ENCODE measurements around the gene CDK14.
"Not testable (repeated sequence)": the region's sequence is repeated elsewhere in the genome, so short reads cannot be mapped to it uniquely, and the experiment has no call there.

CDK14 gene

GRCh38 chr7:90920336-90920735, 324.2 kb downstream of the CDK14 start:
- DNase-seq, result no peak

GRCh38 chr7:90923541-90923997, 327.4 kb downstream of the CDK14 start:
- DNase-seq, result no peak

GRCh38 chr7:90928700-90929424, 332.7 kb downstream of the CDK14 start:
- not testable (repeated sequence) for DNase-seq

- DNase-seq, result no peak
Measured at GRCh38 chr7:90931986-90932916, 336.1 kb downstream of the CDK14 start.

- no peak for DNase-seq
Measured at GRCh38 chr7:90933041-90933440, 336.9 kb downstream of the CDK14 start.

- DNase-seq, result no peak
Measured at GRCh38 chr7:90933984-90934383, 337.9 kb downstream of the CDK14 start.

- DNase-seq, result no peak
Measured at GRCh38 chr7:90938371-90938770, 342.2 kb downstream of the CDK14 start.

GRCh38 chr7:90939666-90940065, 343.5 kb downstream of the CDK14 start:
- no peak for DNase-seq

GRCh38 chr7:90944021-90944420, 347.9 kb downstream of the CDK14 start:
- DNase-seq, result no peak

GRCh38 chr7:90945104-90945787, 349.1 kb downstream of the CDK14 start:
- DNase-seq, result no peak

GRCh38 chr7:90946730-90947501, 350.8 kb downstream of the CDK14 start:
- DNase-seq, result no peak

- DNase-seq, result no peak
Measured at GRCh38 chr7:90948085-90948484, 352.0 kb downstream of the CDK14 start.

- no peak for DNase-seq
Measured at GRCh38 chr7:90951229-90951628, 355.1 kb downstream of the CDK14 start.

- peak; percentile 60 for DNase-seq
Measured at GRCh38 chr7:90951986-90952954, 356.1 kb downstream of the CDK14 start.

- peak; percentile 95 for DNase-seq
Measured at GRCh38 chr7:90955641-90956207, 359.6 kb downstream of the CDK14 start.

GRCh38 chr7:90957883-90958282, 361.8 kb downstream of the CDK14 start:
- DNase-seq, result no peak

GRCh38 chr7:90958647-90959046, 362.5 kb downstream of the CDK14 start:
- no peak for DNase-seq

GRCh38 chr7:90961037-90961725, 365.1 kb downstream of the CDK14 start:
- no peak for DNase-seq

GRCh38 chr7:90965211-90965610, 369.1 kb downstream of the CDK14 start:
- DNase-seq, result no peak

- DNase-seq, result no peak
Measured at GRCh38 chr7:90966346-90966745, 370.2 kb downstream of the CDK14 start.

Measured in NCI-H1417 treated with DMSO at 0.1 percent for 48 hours (cell line).